GM23338 (cell line): ENCODE results near the gene DNAJC17. TPM values are rescaled to one million over a fixed set of nuclear protein-coding genes. Genes with fewer than 3 reads are reported as not detected.

ENCODE experiments used
- ATAC-seq: fragments of 200-7000 bp; cut with Tn5 transposase; 3 replicates; pipeline ENCODE4 v1.9.1; 2020
- DNase-seq: peaks from one replicate; pipeline ENCODE4 v3.0.0-alpha.2; 2015; ENCODE audit warnings: low spot score
- H2AFZ ChIP-seq: fragments of 200-600 bp; sonication (generic); 2 replicates; pipeline ENCODE4 v1.8.0; 2016; ENCODE audit warnings: antibody characterized with exemption, mild to moderate bottlenecking, moderate library complexity
- H3F3A ChIP-seq: fragments of 200-600 bp; sonication (generic); replicated peaks from 2 replicates; pipeline ENCODE4 v1.8.0; 2017; ENCODE audit warnings: antibody characterized with exemption, mixed run types, low read depth
- H3K27ac ChIP-seq: fragments of 200-600 bp; sonication (generic); 2 replicates; pipeline ENCODE4 v1.6.1; 2016; ENCODE audit warnings: low read depth
- H3K27me3 ChIP-seq: fragments of 200-600 bp; sonication (generic); 2 replicates; pipeline ENCODE4 v1.8.0; 2016; ENCODE audit warnings: mild to moderate bottlenecking, mixed run types, moderate library complexity; ENCODE audit not compliant: insufficient read depth
- H3K36me3 ChIP-seq: fragments of 200-600 bp; sonication (generic); 2 replicates; pipeline ENCODE4 v1.8.0; 2016; ENCODE audit warnings: mild to moderate bottlenecking; ENCODE audit not compliant: insufficient read depth
- H3K4me1 ChIP-seq: fragments of 200-600 bp; sonication (generic); 2 replicates; pipeline ENCODE4 v1.8.0; 2016; ENCODE audit warnings: mild to moderate bottlenecking, moderate library complexity; ENCODE audit not compliant: insufficient read depth
- H3K4me2 ChIP-seq: fragments of 200-600 bp; sonication (generic); 2 replicates; pipeline ENCODE4 v1.7.1; 2017; ENCODE audit warnings: mixed run types
- H3K4me3 ChIP-seq: fragments of 200-600 bp; sonication (generic); 2 replicates; pipeline ENCODE4 v1.6.1; 2016; ENCODE audit warnings: mixed run types
- H3K79me2 ChIP-seq: fragments of 200-600 bp; sonication (generic); replicated peaks from 2 replicates; pipeline ENCODE4 v1.8.0; 2017; ENCODE audit warnings: mild to moderate bottlenecking; ENCODE audit not compliant: insufficient read depth
- H3K9me2 ChIP-seq: fragments of 200-600 bp; sonication (generic); 2 replicates; pipeline ENCODE4 v1.8.0; 2017; ENCODE audit not compliant: insufficient read depth
- H4K20me1 ChIP-seq: fragments of 200-600 bp; sonication (generic); replicated peaks from 2 replicates; pipeline ENCODE4 v1.8.0; 2017; ENCODE audit warnings: mild to moderate bottlenecking; ENCODE audit not compliant: insufficient read depth
- H3K27ac Mint-ChIP-seq: 2 replicates; pipeline ENCODE4 v1.8.0; 2020; ENCODE audit warnings: inconsistent platforms, mild to moderate bottlenecking, moderate library complexity, mixed read lengths
- H3K27me3 Mint-ChIP-seq: 3 replicates; pipeline ENCODE4 v1.8.0; 2022; ENCODE audit warnings: low read depth, mild to moderate bottlenecking, moderate library complexity, mixed read lengths, inconsistent platforms; ENCODE audit not compliant: insufficient read depth, poor library complexity
- H3K36me3 Mint-ChIP-seq: 3 replicates; pipeline ENCODE4 v1.8.0; 2021; ENCODE audit warnings: low read depth, mild to moderate bottlenecking, inconsistent platforms, moderate library complexity, mixed read lengths
- H3K4me1 Mint-ChIP-seq: 3 replicates; pipeline ENCODE4 v1.8.0; 2020; ENCODE audit warnings: mild to moderate bottlenecking, inconsistent platforms, mixed read lengths
- H3K4me3 Mint-ChIP-seq: 3 replicates; pipeline ENCODE4 v1.8.0; 2021; ENCODE audit warnings: moderate library complexity, mild to moderate bottlenecking, inconsistent platforms, mixed read lengths
- H3K9me3 Mint-ChIP-seq: 3 replicates; pipeline ENCODE4 v1.8.0; 2020; ENCODE audit warnings: moderate library complexity, mild to moderate bottlenecking, inconsistent platforms, mixed read lengths
- CREB1 ChIP-seq: fragments of 250-450 bp; sonication (Bioruptor Pico); IDR thresholded peaks from 2 replicates; pipeline ENCODE4 v1.5.0; 2020; ENCODE audit warnings: low read depth, mild to moderate bottlenecking, moderate library complexity
- CTCF ChIP-seq, 2 experiments: fragments of 200-600 bp in 1 of 2; sonication (generic) in 1 of 2; conservative IDR thresholded peaks; 2 replicates each; pipeline versions ENCODE4 v1.5.1 to v1.6.1; 2016 to 2017; ENCODE audit warnings: antibody characterized with exemption in 2 of 2, low read depth in 2 of 2, mild to moderate bottlenecking in 2 of 2, moderate library complexity in 1 of 2
- ETS1 ChIP-seq: IDR thresholded peaks from 2 replicates; pipeline ENCODE4 v1.6.1; 2016; ENCODE audit warnings: antibody characterized with exemption
- EZH2 ChIP-seq: fragments of 200-600 bp; sonication (generic); IDR thresholded peaks from one replicate; pipeline ENCODE4 v1.8.0; 2017; ENCODE audit warnings: antibody characterized with exemption, mild to moderate bottlenecking, low read depth; ENCODE audit not compliant: unreplicated experiment
- EZH2phosphoT487 ChIP-seq: fragments of 200-600 bp; sonication (generic); IDR thresholded peaks from one replicate; pipeline ENCODE4 v1.8.1; 2018; ENCODE audit warnings: antibody characterized with exemption; ENCODE audit not compliant: unreplicated experiment
- JUNB ChIP-seq: IDR thresholded peaks from one replicate; pipeline ENCODE4 v1.6.1; 2016; ENCODE audit warnings: antibody characterized with exemption; ENCODE audit not compliant: unreplicated experiment
- POLR2AphosphoS5 ChIP-seq: IDR thresholded peaks from 2 replicates; pipeline ENCODE4 v1.6.1; 2016; ENCODE audit warnings: antibody characterized with exemption, low read depth
- STAT1 ChIP-seq: IDR thresholded peaks from one replicate; pipeline ENCODE4 v1.6.1; 2016; ENCODE audit warnings: antibody characterized with exemption; ENCODE audit not compliant: unreplicated experiment
- ZNF114 ChIP-seq: fragments of 250-450 bp; sonication (Bioruptor Pico); IDR thresholded peaks from 2 replicates; pipeline ENCODE4 v1.5.0; 2020; ENCODE audit warnings: mild to moderate bottlenecking, moderate library complexity
- ZNF331 ChIP-seq: fragments of 250-450 bp; sonication (Bioruptor Pico); IDR thresholded peaks from 2 replicates; pipeline ENCODE4 v1.5.0; 2020; ENCODE audit warnings: low read depth, mild to moderate bottlenecking, moderate library complexity
- ZNF462 ChIP-seq: fragments of 250-450 bp; sonication (Bioruptor Pico); IDR thresholded peaks from 2 replicates; pipeline ENCODE4 v1.5.0; 2020; ENCODE audit warnings: mild to moderate bottlenecking, moderate library complexity
- polyA plus RNA-seq: library from polyadenylated mRNA; unstranded; fragments of >200 nt; fragmentation: Nextera tagmentation; extraction: Ambion mirVana; gene quantifications from 2 replicates; pipeline ENCODE4 v1.2.1, GENCODE V29; 2016
- total RNA-seq: library from RNA; depleted of rRNA; stranded (reverse); fragments of >200 nt; shearing (Covaris generic); gene quantifications from 2 replicates; pipeline ENCODE4 v1.2.3, GENCODE V29; 2014

The DNAJC17 gene
- total and polyA plus RNA-seq, 2 experiments from 2014 or later, result 23.0 to 77.6 TPM

GRCh38 chr15:40799523-40799922 is 7.8 kb downstream of the DNAJC17 start (continued):
- TF ChIP-seq CTCF (conservative IDR thresholded peaks at IDR 0.05; ENCODE audit: low read depth in 2 of 2) (no peak), POLR2AphosphoS5 (no peak)

GRCh38 chr15:40796512-40796911 is 10.8 kb downstream of the DNAJC17 start:
- Mint-ChIP-seq H3K4me3 (no peak overlapping the region), H3K4me1 (peaks cover 47% of the 10 kb centered on the region), H3K27ac (peak overlapping the region; percentile 47; the same call in 1 of the 2 replicates), H3K36me3 (peaks cover 17% of the 10 kb centered on the region; the same call in 2 of the 3 replicates), H3K9me3 (no peaks in the 10 kb centered on the region), H3K27me3 (peaks cover 9% of the 10 kb centered on the region)
- ATAC-seq (no peak), DNase-seq (no peak)
- Histone ChIP-seq H3K79me2 (peaks cover 48% of the 10 kb centered on the region), H4K20me1 (no peaks in the 10 kb centered on the region; the same call in 1 of the 2 replicates), H3K27me3 (no peaks in the 10 kb centered on the region), H3K36me3 (no peaks in the 10 kb centered on the region), H3F3A (peaks cover 5% of the 10 kb centered on the region; the same call in 1 of the 2 replicates), H2AFZ (no peak overlapping the region), H3K4me1 (peaks cover 50% of the 10 kb centered on the region), H3K27ac (peak overlapping the region; percentile 43; the same call in 1 of the 2 replicates), H3K4me3 (no peak overlapping the region), H3K4me2 (peak overlapping the region; percentile 64), H3K9me2 (no peaks in the 10 kb centered on the region)
- TF ChIP-seq EZH2 (no peak), POLR2AphosphoS5 (no peak), ZNF331 (CRISPR knock-in tag) (no peak), ZNF114 (no peak), ZNF462 (CRISPR knock-in tag) (no peak), JUNB (no peak), CREB1 (no peak), ETS1 (no peak), EZH2phosphoT487 (no peak), CTCF (conservative IDR thresholded peaks at IDR 0.05; ENCODE audit: low read depth in 2 of 2) (no peak), STAT1 (no peak)
